Natural killer cell (primary cell): ENCODE results near the gene DSN1. TPM values are rescaled to one million over a fixed set of nuclear protein-coding genes. Genes with fewer than 3 reads are reported as not detected.

Source experiments
- ATAC-seq, 3 donors: fragments of 150-1000 bp in 2 of 3; fragments of 200-7000 bp in 1 of 3; cut with Tn5 transposase; 1 replicate in 1 of 3; 2 replicates in 2 of 3; pipeline ENCODE4 v1.10.0; 2021; ENCODE audit warnings: mild to moderate bottlenecking in 2 of 3, moderate library complexity in 2 of 3
- DNase-seq, 2 donors: peaks; one replicate each; pipeline versions ENCODE4 v3.0.0 to v3.0.0-alpha.2; 2013 to 2021; ENCODE audit warnings: mixed read lengths in 1 of 2
- H3K27ac ChIP-seq: one replicate; pipeline ENCODE4 v1.5.1; 2013; ENCODE audit warnings: mild to moderate bottlenecking, low read length
- H3K27me3 ChIP-seq: one replicate; pipeline ENCODE4 v1.6.1; 2013; ENCODE audit warnings: low read length; ENCODE audit not compliant: control insufficient read depth, insufficient read depth
- H3K36me3 ChIP-seq: one replicate; pipeline ENCODE4 v1.6.1; 2013; ENCODE audit warnings: low read length; ENCODE audit not compliant: control insufficient read depth, insufficient read depth
- H3K4me1 ChIP-seq: one replicate; pipeline ENCODE4 v1.6.1; 2013; ENCODE audit warnings: low read length; ENCODE audit not compliant: control insufficient read depth, insufficient read depth
- H3K4me3 ChIP-seq: one replicate; pipeline ENCODE4 v1.5.1; 2013; ENCODE audit warnings: low read length
- H3K9me3 ChIP-seq: one replicate; pipeline ENCODE4 v1.6.1; 2013; ENCODE audit warnings: low read length; ENCODE audit not compliant: control insufficient read depth, insufficient read depth
- H3K27ac Mint-ChIP-seq, 2 donors: one replicate each; pipeline ENCODE4 v1.8.0; 2022; ENCODE audit warnings: mild to moderate bottlenecking in 2 of 2, mixed read lengths in 2 of 2, moderate library complexity in 1 of 2
- H3K27me3 Mint-ChIP-seq, 2 donors: one replicate each; pipeline ENCODE4 v1.8.0; 2022; ENCODE audit warnings: low read depth in 2 of 2, mixed read lengths in 2 of 2
- H3K36me3 Mint-ChIP-seq: one replicate; pipeline ENCODE4 v1.8.0; 2022; ENCODE audit warnings: mixed read lengths
- H3K4me1 Mint-ChIP-seq, 2 donors: one replicate each; pipeline ENCODE4 v1.8.0; 2022; ENCODE audit warnings: mixed read lengths in 2 of 2
- H3K4me3 Mint-ChIP-seq: one replicate; pipeline ENCODE4 v1.8.0; 2022; ENCODE audit warnings: mild to moderate bottlenecking, moderate library complexity, mixed read lengths
- H3K9me3 Mint-ChIP-seq, 2 donors: one replicate each; pipeline ENCODE4 v1.8.0; 2022; ENCODE audit warnings: mixed read lengths in 2 of 2
- CTCF ChIP-seq: fragments of 200-600 bp; IDR thresholded peaks from one replicate; pipeline ENCODE4 v1.8.0; 2022; ENCODE audit warnings: antibody characterized with exemption
- WGBS: methylation state at CpG from one replicate; pipeline ENCODE4 v1.1.7; 2013; ENCODE audit warnings: missing lambda C conversion rate; ENCODE audit not compliant: insufficient coverage; 5-methylcytosine and 5-hydroxymethylcytosine counted together
- intact Hi-C: fragments of 100-400 bp; cut with micrococcal nuclease; formaldehyde crosslinking; loops from one replicate; pipeline ENCODE4 v1.14.2; 2022
- total RNA-seq, 4 donors: library from RNA; stranded (reverse); fragments of 120-200 nt in 1 of 4; gene quantifications; one replicate each; pipeline versions ENCODE4 v1.2.3 to v1.2.4, GENCODE V29; 2013 to 2022

DSN1 gene
- total RNA-seq, 3 donors from 2014 or later (not counting 1 experiment from before 2014, with no cell fraction given), result 15.8 to 19.1 (median 15.8) TPM

GRCh38 chr20:36741072-36741471, 32.5 kb downstream of the DSN1 start:
- Mint-ChIP-seq H3K4me1 (peaks cover 26 to 27% of the 10 kb centered on the region in 2 donors), H3K9me3 (no peaks in the 10 kb centered on the region), H3K27ac (no peak overlapping the region), H3K36me3 (no peaks in the 10 kb centered on the region), H3K27me3 (no peaks in the 10 kb centered on the region), H3K4me3 (no peak overlapping the region)
- 90% methylated on average over 4 of the region's 4 CpGs for WGBS
- no peak for TF ChIP-seq CTCF
- DNase-seq (no peak), ATAC-seq (no peak)
- Histone ChIP-seq H3K36me3 (no peaks in the 10 kb centered on the region), H3K4me3 (no peak overlapping the region), H3K27ac (no peak overlapping the region), H3K27me3 (no peaks in the 10 kb centered on the region), H3K9me3 (no peaks in the 10 kb centered on the region), H3K4me1 (peaks cover 11% of the 10 kb centered on the region)
- intact Hi-C loops, result no loop called here

GRCh38 chr20:36737183-36737499, 36.4 kb downstream of the DSN1 start:
- ATAC-seq, result no peak
- Mint-ChIP-seq H3K27me3 (no peaks in the 10 kb centered on the region), H3K4me1 (peaks cover 23 to 31% of the 10 kb centered on the region in 2 donors)

GRCh38 chr20:36736451-36737182, 36.9 kb downstream of the DSN1 start:
- Histone ChIP-seq H3K27me3 (no peaks in the 10 kb centered on the region), H3K36me3 (no peaks in the 10 kb centered on the region), H3K9me3 (no peaks in the 10 kb centered on the region), H3K4me1 (peaks cover 17% of the 10 kb centered on the region), H3K4me3 (no peak overlapping the region), H3K27ac (no peak overlapping the region)
- ATAC-seq (no peak), DNase-seq (no peak)
- H3K36me3 Mint-ChIP-seq, result no peaks in the 10 kb centered on the region
- no peak for TF ChIP-seq CTCF
- peaks cover 17 to 26% of the 10 kb centered on the region in 2 donors for H3K4me1 Mint-ChIP-seq
- H3K9me3 Mint-ChIP-seq, result no peaks in the 10 kb centered on the region
- 95% methylated on average over 2 of the region's 3 CpGs for WGBS
- H3K4me3 Mint-ChIP-seq, result no peak overlapping the region
- H3K27me3 Mint-ChIP-seq, result no peaks in the 10 kb centered on the region
- H3K27ac Mint-ChIP-seq, result no peak overlapping the region
- intact Hi-C loops, result no loop called here

More at GRCh38 chr20:36737183-36737499, 36.4 kb downstream of the DSN1 start:
- no peaks in the 10 kb centered on the region for H3K36me3 ChIP-seq
- WGBS, result 95% methylated on average over 6 of the region's 6 CpGs
- intact Hi-C loops, result no loop called here
- H3K27ac ChIP-seq, result no peak overlapping the region
- H3K9me3 Mint-ChIP-seq, result no peaks in the 10 kb centered on the region
- H3K27ac Mint-ChIP-seq, result no peak overlapping the region
- H3K27me3 ChIP-seq, result no peaks in the 10 kb centered on the region
- H3K9me3 ChIP-seq, result no peaks in the 10 kb centered on the region
- no peak overlapping the region for H3K4me3 ChIP-seq
- H3K36me3 Mint-ChIP-seq, result no peaks in the 10 kb centered on the region
- no peak for TF ChIP-seq CTCF
- no peak for DNase-seq
- H3K4me1 ChIP-seq, result peaks cover 17% of the 10 kb centered on the region
- no peak overlapping the region for H3K4me3 Mint-ChIP-seq

GRCh38 chr20:36732456-36732855, 41.1 kb downstream of the DSN1 start:
- intact Hi-C loops, result no loop called here
- Histone ChIP-seq H3K27me3 (no peaks in the 10 kb centered on the region), H3K4me1 (peaks cover 17% of the 10 kb centered on the region), H3K9me3 (no peaks in the 10 kb centered on the region), H3K27ac (peak overlapping the region; percentile 17), H3K36me3 (no peaks in the 10 kb centered on the region), H3K4me3 (no peak overlapping the region)
- Mint-ChIP-seq H3K27me3 (no peaks in the 10 kb centered on the region), H3K27ac (peak overlapping the region; percentile 79 to 83), H3K9me3 (no peaks in the 10 kb centered on the region), H3K4me3 (no peak overlapping the region), H3K4me1 (peaks cover 17 to 18% of the 10 kb centered on the region in 2 donors), H3K36me3 (no peaks in the 10 kb centered on the region)
- 100% methylated on average over 1 of the region's 1 CpG for WGBS
- TF ChIP-seq CTCF, result no peak
- DNase-seq (no peak), ATAC-seq (no peak)
